HUES48 (cell line): ENCODE data around the gene ARHGEF19.
"Not testable (repeated sequence)": the region's sequence is repeated elsewhere in the genome, so short reads cannot be mapped to it uniquely, and the experiment has no call there.

ENCODE experiments used
- H3K27ac ChIP-seq: one replicate; pipeline ENCODE4 v1.7.0; 2013; ENCODE audit warnings: low read depth, low read length, inconsistent platforms
- H3K27me3 ChIP-seq: 2 replicates; pipeline ENCODE4 v1.6.1; 2013; ENCODE audit warnings: mild to moderate bottlenecking, low read length; ENCODE audit not compliant: control insufficient read depth, insufficient read depth
- H3K36me3 ChIP-seq: 2 replicates; pipeline ENCODE4 v1.6.1; 2013; ENCODE audit warnings: low read length; ENCODE audit not compliant: control insufficient read depth, insufficient read depth
- H3K4me1 ChIP-seq: 2 replicates; pipeline ENCODE4 v1.6.1; 2013; ENCODE audit warnings: mild to moderate bottlenecking, low read length; ENCODE audit not compliant: control insufficient read depth, insufficient read depth
- H3K4me3 ChIP-seq: 2 replicates; pipeline ENCODE4 v1.5.1; 2013; ENCODE audit warnings: mild to moderate bottlenecking, low read depth, low read length
- H3K9ac ChIP-seq: 2 replicates; pipeline ENCODE4 v1.6.1; 2013; ENCODE audit warnings: mild to moderate bottlenecking, low read depth, low read length, moderate library complexity
- H3K9me3 ChIP-seq: 2 replicates; pipeline ENCODE4 v1.6.1; 2013; ENCODE audit warnings: low read length; ENCODE audit not compliant: control insufficient read depth, insufficient read depth

The ARHGEF19 gene

DNA sequence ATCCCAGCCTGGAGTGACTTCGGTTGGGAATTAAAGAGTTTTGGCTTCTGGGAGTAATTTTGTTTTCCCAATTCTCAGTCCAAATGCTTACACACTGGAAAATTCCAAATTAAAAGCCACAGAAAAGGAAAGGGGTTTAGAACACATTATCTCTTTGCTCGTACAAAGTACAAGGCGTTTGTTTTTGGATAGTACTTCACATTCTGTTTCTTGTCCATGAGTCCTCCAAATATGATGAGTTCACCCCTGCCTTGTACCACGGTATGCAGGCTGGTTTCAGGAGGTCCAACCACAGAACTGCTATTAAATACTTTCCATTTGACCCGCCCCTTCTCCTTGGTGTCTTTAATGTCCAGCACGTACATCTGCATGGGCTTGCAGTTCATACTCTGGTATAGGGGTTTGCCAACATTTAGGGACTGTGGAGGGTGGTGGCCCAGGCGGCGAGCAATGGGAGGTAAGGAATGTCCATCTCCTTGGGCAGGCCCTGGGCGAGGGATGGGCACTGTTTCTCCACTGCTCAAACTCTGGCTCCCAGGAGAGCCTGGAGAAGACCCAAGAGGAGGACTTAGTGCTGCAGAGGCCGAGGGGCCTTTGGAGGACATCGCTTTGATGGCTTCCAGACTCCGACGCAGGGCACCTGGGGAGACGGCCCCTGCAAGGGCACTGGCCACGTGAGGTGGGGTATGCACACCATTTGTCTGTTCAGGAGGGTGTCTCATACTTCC, 38.2 kb upstream of the ARHGEF19 start:
- H3K9me3 ChIP-seq, result no peaks in the 10 kb centered on the region
- no peak overlapping the region for H3K9ac ChIP-seq
- H3K27me3 ChIP-seq, result no peaks in the 10 kb centered on the region
- no peak overlapping the region for H3K4me3 ChIP-seq
- peaks cover 72% of the 10 kb centered on the region for H3K36me3 ChIP-seq
- H3K27ac ChIP-seq, result no peak overlapping the region
- H3K4me1 ChIP-seq, result no peaks in the 10 kb centered on the region

DNA sequence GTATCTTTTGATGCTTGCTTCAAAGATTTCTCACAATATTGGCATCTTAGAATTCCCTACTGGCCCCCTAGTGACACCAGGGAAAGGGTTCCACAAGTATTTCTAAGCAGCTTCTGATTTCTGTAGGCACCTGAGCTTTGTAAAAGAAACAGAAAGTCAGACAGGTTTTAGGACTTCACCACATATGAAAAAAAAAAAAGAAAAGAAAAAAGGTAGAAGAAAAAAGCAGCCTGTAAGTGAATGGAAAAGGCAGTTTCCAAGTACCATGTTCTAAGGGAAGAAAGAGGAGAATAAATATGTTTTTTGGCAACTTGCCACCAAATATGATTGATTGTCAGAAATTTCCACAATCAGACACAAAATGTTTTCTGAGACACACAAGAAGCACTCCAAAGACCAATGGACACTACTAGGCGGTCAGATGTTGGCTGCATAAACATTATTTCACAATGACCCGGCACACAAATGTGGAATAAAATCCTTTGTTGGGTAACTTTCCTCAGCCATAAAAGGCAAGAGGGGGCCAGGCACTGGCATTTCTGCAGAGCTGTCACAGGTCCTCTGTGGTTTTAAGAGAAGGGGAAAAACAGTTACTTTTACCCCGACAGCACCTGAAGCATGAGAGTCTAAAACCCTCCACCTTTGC, 37.3 kb upstream of the ARHGEF19 start:
- H3K9me3 ChIP-seq, result no peaks in the 10 kb centered on the region
- H3K36me3 ChIP-seq, result peaks cover 63% of the 10 kb centered on the region
- no peaks in the 10 kb centered on the region for H3K4me1 ChIP-seq
- H3K27ac ChIP-seq, result no peak overlapping the region
- H3K27me3 ChIP-seq, result no peaks in the 10 kb centered on the region
- no peak overlapping the region for H3K4me3 ChIP-seq
- H3K9ac ChIP-seq, result no peak overlapping the region

DNA sequence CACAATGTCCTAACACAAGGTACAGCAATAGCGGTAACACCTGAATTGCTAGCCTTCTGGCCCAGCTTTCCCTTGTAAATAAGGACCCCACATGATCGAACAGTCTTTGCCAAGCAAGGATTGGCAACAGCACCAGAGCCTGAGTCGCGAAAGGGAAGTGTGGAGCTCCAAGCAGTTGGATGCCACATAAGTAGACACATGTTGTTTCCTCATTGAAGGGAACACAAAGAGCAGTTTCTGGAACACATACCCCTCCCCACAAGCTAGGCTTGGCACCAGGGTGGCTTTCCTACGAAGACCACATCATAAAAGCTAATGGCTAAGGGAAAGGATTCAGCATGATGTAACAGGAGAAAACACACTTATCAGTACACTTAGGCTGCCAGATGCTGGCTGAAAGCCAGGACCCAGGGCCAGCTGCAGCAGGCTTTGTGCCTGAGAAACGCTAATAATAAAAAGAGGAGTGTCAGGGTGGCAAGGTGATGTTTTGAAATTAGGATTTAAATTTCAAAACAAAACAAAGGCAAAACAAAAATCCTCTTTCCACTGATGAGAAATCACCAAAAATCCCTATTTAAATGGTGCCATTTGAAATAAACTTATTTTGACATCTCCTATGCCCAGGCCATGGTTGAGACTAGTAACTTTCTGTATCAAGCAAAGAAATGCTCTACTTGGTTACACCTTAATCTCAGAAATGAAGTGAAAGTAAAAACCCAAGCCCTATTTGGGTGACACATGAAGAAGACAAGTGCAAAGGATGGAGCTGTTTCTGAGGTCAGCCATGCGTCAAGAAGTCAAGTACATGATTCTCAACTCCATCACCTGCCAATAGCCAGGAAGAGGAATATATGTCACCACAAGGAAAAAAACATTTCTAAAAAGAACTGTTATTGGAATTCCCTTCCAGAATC, 36.4 kb upstream of the ARHGEF19 start:
- Histone ChIP-seq H3K27me3 (no peaks in the 10 kb centered on the region), H3K9me3 (no peaks in the 10 kb centered on the region), H3K9ac (no peak overlapping the region), H3K27ac (no peak overlapping the region), H3K36me3 (peaks cover 59% of the 10 kb centered on the region), H3K4me1 (peaks cover 2% of the 10 kb centered on the region; the same call in 1 of the 2 replicates), H3K4me3 (no peak overlapping the region)

DNA sequence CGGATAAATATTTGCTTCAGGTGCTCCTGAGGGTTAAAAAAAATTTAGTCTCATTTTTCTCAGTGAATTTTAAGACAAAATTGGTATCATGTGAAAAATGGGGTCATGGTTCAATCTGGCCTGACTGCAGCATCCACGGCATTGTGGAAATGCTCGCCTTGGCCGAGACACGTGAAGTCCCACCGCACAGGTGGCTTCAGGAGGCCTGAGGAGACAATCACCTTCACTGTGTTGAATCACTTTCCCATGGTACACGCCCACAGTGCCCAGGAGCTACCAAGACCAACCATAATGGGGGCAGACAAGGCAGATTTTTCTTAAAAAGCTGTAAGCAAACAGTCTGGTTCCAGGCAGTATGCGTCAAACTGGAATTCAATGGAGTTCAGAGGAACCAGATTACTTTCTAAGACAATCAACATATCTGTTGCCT, 35.6 kb upstream of the ARHGEF19 start:
- Histone ChIP-seq H3K27me3 (no peaks in the 10 kb centered on the region), H3K27ac (no peak overlapping the region), H3K4me1 (peaks cover 2% of the 10 kb centered on the region; the same call in 1 of the 2 replicates), H3K9me3 (no peaks in the 10 kb centered on the region), H3K4me3 (no peak overlapping the region), H3K9ac (no peak overlapping the region), H3K36me3 (peaks cover 51% of the 10 kb centered on the region)

DNA sequence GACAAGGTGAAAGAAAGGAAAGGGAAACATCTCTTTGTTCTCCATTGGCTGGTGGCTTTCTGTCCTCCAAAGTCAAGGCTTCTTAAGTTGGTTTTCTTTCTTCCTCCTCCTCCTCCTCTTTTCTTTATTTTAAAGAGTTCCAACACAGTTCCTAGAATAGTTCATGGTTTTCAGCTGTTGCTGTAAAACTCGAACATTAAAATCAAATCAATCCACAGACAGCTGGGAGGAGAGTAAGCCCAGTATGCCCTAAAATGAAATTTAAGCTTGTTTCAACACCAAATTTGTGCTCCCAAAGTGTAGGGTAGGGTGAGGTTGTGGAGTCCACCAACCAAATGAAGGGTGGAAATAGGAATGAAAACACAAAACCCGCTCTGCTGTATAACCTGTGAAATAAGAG, 35.0 kb upstream of the ARHGEF19 start:
- Histone ChIP-seq H3K4me3 (no peak overlapping the region), H3K9ac (no peak overlapping the region), H3K36me3 (peaks cover 45% of the 10 kb centered on the region), H3K27me3 (no peaks in the 10 kb centered on the region), H3K9me3 (no peaks in the 10 kb centered on the region), H3K27ac (no peak overlapping the region), H3K4me1 (peaks cover 2% of the 10 kb centered on the region; the same call in 1 of the 2 replicates)

DNA sequence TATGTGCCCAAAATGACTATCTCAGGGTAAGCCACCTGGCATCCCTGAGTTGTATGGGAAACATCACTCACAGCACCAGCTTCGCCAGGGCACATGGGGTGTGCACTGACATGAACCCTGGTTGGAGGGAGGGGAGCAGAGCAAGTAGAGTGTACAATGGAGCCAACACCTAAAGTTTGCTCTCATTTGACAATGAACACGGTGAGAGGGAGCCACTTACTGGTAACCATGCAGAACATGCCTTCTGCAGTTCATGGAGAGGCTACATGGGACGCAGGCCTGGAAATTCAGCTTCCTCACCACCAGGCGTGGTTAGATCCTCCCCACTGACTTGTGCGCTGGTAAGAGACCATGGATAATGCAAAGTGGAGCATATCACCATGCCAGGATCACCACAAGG, 34.5 kb upstream of the ARHGEF19 start:
- Histone ChIP-seq H3K36me3 (peaks cover 40% of the 10 kb centered on the region), H3K9me3 (no peaks in the 10 kb centered on the region), H3K27ac (no peak overlapping the region), H3K4me3 (no peak overlapping the region), H3K9ac (no peak overlapping the region), H3K4me1 (peaks cover 2% of the 10 kb centered on the region; the same call in 1 of the 2 replicates), H3K27me3 (no peaks in the 10 kb centered on the region)

DNA sequence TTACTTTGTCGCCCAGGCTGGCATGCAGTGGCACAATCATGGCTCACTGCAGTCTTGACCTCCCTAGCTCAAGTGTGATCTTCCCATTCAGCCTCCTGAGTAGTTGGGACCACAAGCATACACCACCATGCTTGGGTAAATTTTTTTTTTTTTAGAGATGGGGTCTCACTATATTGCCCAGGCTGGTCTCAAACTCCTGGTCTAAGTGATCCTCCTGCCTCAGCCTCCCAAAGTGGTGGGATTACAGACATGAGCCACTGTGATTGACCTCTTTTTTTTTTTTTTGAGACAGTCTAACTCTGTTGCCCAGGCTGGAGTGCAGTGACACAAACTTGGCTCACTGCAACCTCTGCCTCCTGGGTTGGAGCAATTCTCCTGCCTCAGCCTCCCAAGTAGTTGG, 33.8 kb upstream of the ARHGEF19 start:
- not testable (repeated sequence) for H3K9me3 ChIP-seq, H3K27me3 ChIP-seq, H3K27ac ChIP-seq, H3K9ac ChIP-seq, H3K4me1 ChIP-seq, H3K4me3 ChIP-seq
- H3K36me3 ChIP-seq, result peaks cover 33% of the 10 kb centered on the region

DNA sequence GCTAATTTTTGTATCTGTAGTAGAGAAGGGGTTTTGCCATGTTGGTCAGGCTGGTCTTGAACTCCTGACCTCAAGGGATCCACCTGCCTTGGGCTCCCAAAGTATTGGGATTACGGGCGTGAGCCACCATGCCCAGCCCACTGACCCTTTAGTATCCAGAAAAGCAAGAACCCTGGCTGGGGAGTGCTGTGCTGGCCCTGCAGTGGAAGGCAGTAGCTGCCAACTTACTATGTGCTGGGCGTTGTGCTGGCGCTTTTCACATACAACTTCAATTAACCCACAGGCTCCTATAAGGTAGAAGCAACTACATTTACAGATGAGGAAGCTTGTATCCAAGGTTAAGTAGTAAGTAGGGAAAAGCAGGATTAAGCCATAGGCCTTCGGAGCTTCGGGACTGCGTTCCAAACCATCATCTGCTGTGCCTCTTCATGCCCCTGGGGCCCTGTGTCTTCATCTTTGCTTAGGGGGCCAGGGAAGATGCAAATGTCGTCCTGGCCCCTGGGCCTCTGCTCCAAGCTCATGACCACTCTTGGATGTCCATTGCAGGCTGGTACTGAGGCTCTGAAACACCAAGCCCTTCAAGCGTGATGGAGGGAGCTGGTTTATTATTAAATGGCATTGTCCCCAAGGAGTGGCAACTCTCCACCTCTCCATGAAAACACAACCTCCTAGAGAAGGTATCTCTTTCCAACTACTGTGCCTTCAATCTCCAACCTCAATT, 33.2 kb upstream of the ARHGEF19 start:
- Histone ChIP-seq H3K9ac (no peak overlapping the region), H3K36me3 (peaks cover 27% of the 10 kb centered on the region), H3K9me3 (no peaks in the 10 kb centered on the region), H3K27ac (no peak overlapping the region), H3K4me3 (no peak overlapping the region), H3K27me3 (no peaks in the 10 kb centered on the region), H3K4me1 (peaks cover 8% of the 10 kb centered on the region; the same call in 1 of the 2 replicates)

DNA sequence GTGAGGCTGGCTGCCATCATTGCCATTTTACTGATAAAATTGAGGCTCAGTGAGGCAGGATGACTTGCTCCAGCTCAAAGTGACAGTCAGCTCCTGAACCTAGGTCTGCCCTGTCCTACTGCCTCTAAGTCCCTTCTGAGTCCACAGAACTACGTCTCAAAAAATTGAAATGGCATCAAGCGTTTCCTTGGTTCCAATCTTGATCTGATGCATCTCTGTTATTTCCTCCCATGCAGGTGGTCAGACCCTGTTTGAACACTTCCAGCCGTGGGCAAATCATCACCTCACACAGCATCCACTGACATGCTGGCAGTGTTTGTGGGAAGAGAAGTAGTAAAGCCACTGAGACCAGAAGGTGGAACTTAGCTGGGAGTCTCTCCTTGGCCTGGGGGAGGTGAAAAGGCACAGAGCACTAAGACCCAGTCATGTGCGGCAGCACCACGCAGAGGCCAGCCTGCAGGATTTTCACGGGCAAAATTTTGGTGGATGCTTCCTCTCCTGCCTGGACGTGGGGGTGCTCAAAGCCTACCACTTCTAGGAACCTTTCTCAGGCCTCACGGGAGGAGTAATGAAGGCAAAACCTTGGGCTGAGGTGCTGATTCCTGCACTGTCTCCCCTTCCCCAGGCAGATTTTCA, 32.3 kb upstream of the ARHGEF19 start:
- no peak overlapping the region for H3K9ac ChIP-seq

More for the DNA sequence above, 32.3 kb upstream of the ARHGEF19 start:
- Histone ChIP-seq H3K27ac (no peak overlapping the region), H3K4me1 (peaks cover 8% of the 10 kb centered on the region; the same call in 1 of the 2 replicates), H3K27me3 (no peaks in the 10 kb centered on the region), H3K4me3 (no peak overlapping the region), H3K9me3 (no peaks in the 10 kb centered on the region), H3K36me3 (peaks cover 20% of the 10 kb centered on the region)
